ENCODE measurements around the gene STYK1. TPM values are rescaled to one million over a fixed set of nuclear protein-coding genes. Genes with fewer than 3 reads are reported as not detected.

Gene STYK1
- total RNA-seq, 4 donors from 2014 or later = 1.0 to 2.3 (median 1.2) TPM

- no peaks in the 10 kb centered on the region for H3K4me1 ChIP-seq
- no peaks in the 10 kb centered on the region for H3K27me3 ChIP-seq
- H3K27ac ChIP-seq = no peak overlapping the region
- no peaks in the 10 kb centered on the region for H3K9me3 ChIP-seq
- TF ChIP-seq EP300 (IDR thresholded peaks at IDR 0.05) = no peak
- TF ChIP-seq CTCF (IDR thresholded peaks at IDR 0.05) = no peak
- TF ChIP-seq POLR2A (IDR thresholded peaks at IDR 0.05) = no peak
- TF ChIP-seq POLR2AphosphoS5 (IDR thresholded peaks at IDR 0.05) = no peak
- no peak overlapping the region for H3K4me3 ChIP-seq
- DNase-seq (ENCODE audit: low spot score in 2 of 2) = no peak
- H3K36me3 ChIP-seq = no peaks in the 10 kb centered on the region
Observed at GRCh38 chr12:10632226-10632625, 41.6 kb downstream of the STYK1 start.

GRCh38 chr12:10624605-10625004 is 49.2 kb downstream of the STYK1 start:
- H3K4me1 ChIP-seq = no peaks in the 10 kb centered on the region
- H3K9me3 ChIP-seq = no peaks in the 10 kb centered on the region
- no peak overlapping the region for H3K27ac ChIP-seq
- DNase-seq (ENCODE audit: low spot score in 2 of 2) = no peak
- WGBS = 58% methylated on average over 3 of the region's 3 CpGs
- H3K4me3 ChIP-seq = no peak overlapping the region
- H3K36me3 ChIP-seq = no peaks in the 10 kb centered on the region
- TF ChIP-seq POLR2AphosphoS5 (IDR thresholded peaks at IDR 0.05) (no peak), POLR2A (IDR thresholded peaks at IDR 0.05) (no peak), EP300 (IDR thresholded peaks at IDR 0.05) (no peak), CTCF (IDR thresholded peaks at IDR 0.05) (no peak)
- peaks cover 5% of the 10 kb centered on the region for H3K27me3 ChIP-seq

- DNase-seq (ENCODE audit: low spot score in 2 of 2) = no peak
- no peak for TF ChIP-seq EP300 (IDR thresholded peaks at IDR 0.05)
- TF ChIP-seq POLR2A (IDR thresholded peaks at IDR 0.05) = no peak
- no peak for TF ChIP-seq POLR2AphosphoS5 (IDR thresholded peaks at IDR 0.05)
- TF ChIP-seq CTCF (IDR thresholded peaks at IDR 0.05) = no peak
- Histone ChIP-seq H3K27ac (no peak overlapping the region), H3K27me3 (peaks cover 5% of the 10 kb centered on the region), H3K4me1 (no peaks in the 10 kb centered on the region), H3K36me3 (no peaks in the 10 kb centered on the region), H3K4me3 (no peak overlapping the region), H3K9me3 (no peaks in the 10 kb centered on the region)
Observed at GRCh38 chr12:10623131-10623530, 50.7 kb downstream of the STYK1 start.

GRCh38 chr12:10621278-10621677 is 52.6 kb downstream of the STYK1 start:
- TF ChIP-seq POLR2AphosphoS5 (IDR thresholded peaks at IDR 0.05) (no peak), CTCF (IDR thresholded peaks at IDR 0.05) (no peak), EP300 (IDR thresholded peaks at IDR 0.05) (no peak), POLR2A (IDR thresholded peaks at IDR 0.05) (no peak)
- 88% methylated on average over 1 of the region's 1 CpG for WGBS
- Histone ChIP-seq H3K36me3 (no peaks in the 10 kb centered on the region), H3K4me3 (no peak overlapping the region), H3K9me3 (no peaks in the 10 kb centered on the region), H3K27ac (no peak overlapping the region), H3K27me3 (peaks cover 5% of the 10 kb centered on the region), H3K4me1 (no peaks in the 10 kb centered on the region)
- no peak for DNase-seq (ENCODE audit: low spot score in 2 of 2)

DNA sequence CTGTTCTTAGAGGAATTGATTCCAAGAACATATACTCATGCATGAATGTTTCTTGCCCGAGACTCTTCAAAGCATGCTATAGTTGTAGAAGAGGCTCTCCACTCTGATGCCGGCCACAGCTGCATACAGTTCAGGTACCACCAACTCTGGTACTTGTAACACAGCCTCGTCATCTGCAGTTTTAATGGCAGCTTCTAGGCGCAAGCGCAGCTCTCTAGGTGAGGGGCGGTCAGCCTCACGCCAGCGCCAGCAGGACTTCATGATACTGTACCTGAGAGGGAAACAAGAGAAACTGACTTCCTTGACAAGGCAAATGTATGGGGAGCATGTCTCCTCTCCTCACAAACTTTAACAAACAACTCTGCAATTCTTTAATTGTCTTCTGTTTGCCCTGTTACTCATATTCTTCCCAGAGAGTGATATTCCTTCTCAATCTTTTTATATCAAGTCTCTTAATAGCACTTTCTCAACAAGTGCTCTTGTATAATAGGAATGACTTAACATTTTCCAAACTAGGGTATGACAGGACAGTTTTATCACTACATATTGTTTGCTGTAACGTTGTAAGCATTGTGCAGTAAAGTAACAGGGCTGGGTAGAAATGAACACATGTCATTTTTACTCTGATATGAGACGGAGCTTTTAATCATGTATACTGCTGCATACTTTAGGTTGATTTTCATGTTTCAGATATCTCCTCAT is 53.6 kb downstream of the STYK1 start:
- 85% methylated on average over 10 of the region's 10 CpGs for WGBS
- peaks cover 5% of the 10 kb centered on the region for H3K27me3 ChIP-seq
- H3K36me3 ChIP-seq = no peaks in the 10 kb centered on the region
- no peak for TF ChIP-seq POLR2AphosphoS5 (IDR thresholded peaks at IDR 0.05)
- no peak for TF ChIP-seq POLR2A (IDR thresholded peaks at IDR 0.05)
- TF ChIP-seq CTCF (IDR thresholded peaks at IDR 0.05) = no peak
- no peak for TF ChIP-seq EP300 (IDR thresholded peaks at IDR 0.05)
- no peaks in the 10 kb centered on the region for H3K4me1 ChIP-seq
- no peaks in the 10 kb centered on the region for H3K9me3 ChIP-seq
- no peak overlapping the region for H3K27ac ChIP-seq
- no peak for DNase-seq (ENCODE audit: low spot score in 2 of 2)
- H3K4me3 ChIP-seq = no peak overlapping the region
